Colon (tissue), 2 donors: Measurements from ENCODE around the gene LHX5.

ENCODE experiments used
- FAIRE-seq: peaks from 2 replicates; lab custom pipeline; 2012; peaks lifted over from hg19 to GRCh38; lab: Jason Lieb, UNC
- donor health status: control.
- donor health status: control.

The LHX5 gene

GRCh38 chr12:113464852-113465719, 6.6 kb downstream of the LHX5 start:
- no peak for FAIRE-seq

GRCh38 chr12:113464452-113464775, 7.3 kb downstream of the LHX5 start:
- FAIRE-seq: no peak

GRCh38 chr12:113463746-113464451, 7.8 kb downstream of the LHX5 start:
- FAIRE-seq: no peak

- no peak for FAIRE-seq
Observed at GRCh38 chr12:113462998-113463745, 8.5 kb downstream of the LHX5 start.

DNA sequence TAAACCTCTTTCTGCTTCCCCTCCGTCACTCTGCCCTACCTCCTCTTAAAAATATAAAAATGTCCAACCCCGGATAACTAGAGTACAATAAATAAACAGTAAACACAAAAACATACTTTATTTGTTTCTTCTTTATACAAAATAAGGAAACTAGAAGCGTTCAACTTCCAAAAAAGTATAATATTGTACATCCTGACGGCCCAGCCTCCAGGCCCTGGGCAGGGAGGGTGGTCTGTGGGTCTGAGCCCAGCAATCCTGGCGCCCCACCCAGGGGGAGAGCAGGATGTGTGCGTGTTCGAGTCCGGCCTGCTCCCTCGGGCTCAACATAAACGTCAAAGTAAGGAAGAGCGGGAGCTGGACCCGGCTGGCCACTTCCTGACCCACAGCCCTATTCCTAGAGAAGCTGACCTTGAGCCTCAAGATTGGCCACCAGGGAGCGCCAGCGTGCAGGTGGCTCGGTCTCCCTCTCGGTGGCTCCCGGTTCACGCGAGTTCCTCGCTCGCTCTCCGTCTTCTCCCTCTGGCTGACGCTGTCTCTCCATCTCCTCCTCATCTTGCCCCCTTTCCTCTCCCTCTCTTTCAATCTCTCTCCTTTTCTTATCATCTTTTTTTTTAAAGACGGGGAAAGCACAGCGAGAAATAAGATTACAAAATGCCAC, 9.4 kb downstream of the LHX5 start:
- FAIRE-seq: no peak

DNA sequence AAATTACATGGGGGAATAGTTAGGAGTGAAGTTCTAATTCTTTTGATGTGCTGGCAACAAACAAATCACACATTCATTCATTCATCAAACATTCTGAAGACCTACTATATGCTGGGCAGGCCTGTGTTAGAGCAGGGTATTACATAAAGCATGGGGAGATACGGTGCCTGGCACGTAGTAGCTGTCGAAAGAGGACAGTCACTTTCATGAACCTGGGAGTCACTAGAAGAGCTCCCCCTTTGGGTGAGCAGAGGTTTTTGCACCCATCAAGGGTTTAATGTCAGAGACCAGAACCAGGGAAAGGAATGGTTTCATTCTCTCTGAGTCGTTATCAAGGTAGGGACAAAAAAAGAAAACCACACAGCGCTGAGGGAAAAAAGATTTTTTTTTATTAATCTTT, 10.0 kb downstream of the LHX5 start:
- FAIRE-seq: no peak

DNA sequence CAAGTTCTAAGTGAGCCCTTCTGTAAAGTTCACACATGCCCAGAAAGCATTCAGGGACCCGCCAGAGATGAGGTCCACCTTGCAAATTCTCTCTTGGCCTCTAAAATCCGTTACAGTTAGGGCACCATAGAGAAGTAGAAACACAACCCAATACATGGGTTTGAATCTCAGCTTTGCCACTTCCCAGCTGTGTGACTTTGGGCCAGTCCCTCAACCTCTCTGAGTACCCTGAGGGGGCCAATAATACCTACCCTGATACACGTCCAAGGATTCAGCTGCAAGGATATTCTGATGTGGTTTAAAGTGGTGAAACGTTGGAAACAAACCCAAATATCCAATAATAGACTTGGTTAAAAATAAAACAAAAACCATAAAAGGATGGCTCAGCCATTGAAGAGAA, 11.7 kb downstream of the LHX5 start:
- FAIRE-seq: no peak

GRCh38 chr12:113457710-113458109, 14.0 kb downstream of the LHX5 start:
- no peak for FAIRE-seq

- no peak for FAIRE-seq
Observed at GRCh38 chr12:113457185-113457584, 14.5 kb downstream of the LHX5 start.

GRCh38 chr12:113456761-113457160, 14.9 kb downstream of the LHX5 start:
- FAIRE-seq: no peak

GRCh38 chr12:113456199-113456598, 15.5 kb downstream of the LHX5 start:
- no peak for FAIRE-seq

GRCh38 chr12:113453330-113453729, 18.3 kb downstream of the LHX5 start:
- FAIRE-seq: no peak

DNA sequence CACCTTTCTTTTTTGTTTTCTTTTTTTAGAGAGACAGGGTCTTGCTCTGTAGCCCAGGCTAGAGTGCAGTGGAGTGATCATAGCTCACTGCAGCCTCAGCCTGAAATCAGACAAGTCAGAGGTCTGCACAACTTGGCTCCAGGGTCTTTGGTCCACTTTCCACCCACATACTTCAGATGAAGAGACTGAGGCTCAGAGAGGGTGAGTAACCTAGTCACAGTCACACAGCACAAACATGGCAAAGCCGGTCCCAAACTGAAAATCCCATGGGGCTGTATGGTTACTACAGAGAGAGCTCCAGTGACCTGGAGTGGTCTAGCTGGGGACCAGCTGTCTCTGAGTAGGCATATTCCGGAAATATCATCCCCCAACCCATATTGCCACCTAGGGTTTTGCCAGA, 19.2 kb downstream of the LHX5 start:
- no peak for FAIRE-seq

DNA sequence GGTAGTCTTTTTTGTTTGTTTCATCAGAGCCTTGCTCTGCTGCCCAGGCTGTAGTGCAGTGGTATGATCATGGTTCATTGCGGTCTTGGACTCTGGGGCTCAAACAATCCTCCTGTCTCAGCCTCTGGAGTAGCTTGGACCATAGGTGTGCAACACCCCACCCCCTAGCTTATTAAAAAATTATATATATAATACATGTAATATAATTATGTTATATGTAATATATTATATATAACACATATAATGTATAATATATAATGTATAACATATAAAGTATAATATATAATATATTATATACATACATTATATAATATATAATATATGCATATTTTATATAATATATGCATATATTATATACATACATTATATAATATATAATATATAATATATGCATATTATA, 21.8 kb downstream of the LHX5 start:
- peak; percentile 99 for FAIRE-seq

DNA sequence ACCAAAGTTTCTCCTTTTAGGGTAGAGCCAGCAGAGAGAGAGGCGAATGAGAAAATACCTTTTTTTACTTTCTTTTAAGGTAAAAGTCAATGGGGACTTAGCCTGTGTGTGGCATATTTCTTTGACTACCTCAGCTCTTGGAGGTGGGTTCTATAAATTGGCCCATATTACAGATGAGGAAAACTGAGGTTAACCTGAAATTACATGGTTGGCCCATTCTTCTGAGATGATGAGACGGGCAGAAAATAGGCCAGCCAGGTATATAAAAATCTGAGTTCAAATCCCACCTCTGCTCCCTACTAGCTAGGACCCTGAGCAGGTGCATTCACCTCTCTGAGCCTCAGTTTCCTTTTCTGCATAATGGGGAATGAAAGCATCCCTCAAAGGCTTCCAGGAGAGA, 22.4 kb downstream of the LHX5 start:
- FAIRE-seq: no peak

- no peak for FAIRE-seq
Observed at GRCh38 chr12:113448873-113449272, 22.8 kb downstream of the LHX5 start.

DNA sequence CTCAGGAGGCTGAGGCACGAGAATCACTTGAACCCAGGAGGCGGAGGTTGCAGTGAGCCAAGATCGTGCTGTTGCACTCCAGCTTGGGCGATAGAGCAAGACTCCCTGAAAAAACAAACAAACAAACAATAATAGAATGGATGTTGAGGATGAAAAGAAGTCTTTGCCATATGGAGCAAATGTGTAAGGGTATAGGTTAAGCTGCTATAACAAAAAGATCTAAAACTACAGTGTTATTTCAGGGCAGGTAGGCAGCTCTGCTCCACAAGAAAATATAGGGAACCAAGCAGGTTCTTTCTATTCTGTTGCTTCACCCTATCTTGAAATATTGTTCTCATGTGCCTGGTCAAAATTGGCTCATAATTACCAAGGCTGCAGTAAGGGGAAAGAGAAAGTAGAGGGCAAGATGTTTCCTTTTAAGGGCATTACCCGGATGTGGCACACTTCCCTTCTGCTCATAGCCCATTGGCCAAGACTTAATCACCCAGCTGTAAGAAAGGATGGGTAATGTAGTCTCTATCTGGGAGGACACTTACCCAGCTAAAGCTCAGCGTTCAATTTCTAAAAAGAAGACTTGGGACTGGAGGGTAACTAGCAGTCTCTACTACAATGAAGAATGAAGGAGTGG, 26.0 kb downstream of the LHX5 start:
- no peak for FAIRE-seq

- no peak for FAIRE-seq
Observed at GRCh38 chr12:113443030-113443539, 28.6 kb downstream of the LHX5 start.

DNA sequence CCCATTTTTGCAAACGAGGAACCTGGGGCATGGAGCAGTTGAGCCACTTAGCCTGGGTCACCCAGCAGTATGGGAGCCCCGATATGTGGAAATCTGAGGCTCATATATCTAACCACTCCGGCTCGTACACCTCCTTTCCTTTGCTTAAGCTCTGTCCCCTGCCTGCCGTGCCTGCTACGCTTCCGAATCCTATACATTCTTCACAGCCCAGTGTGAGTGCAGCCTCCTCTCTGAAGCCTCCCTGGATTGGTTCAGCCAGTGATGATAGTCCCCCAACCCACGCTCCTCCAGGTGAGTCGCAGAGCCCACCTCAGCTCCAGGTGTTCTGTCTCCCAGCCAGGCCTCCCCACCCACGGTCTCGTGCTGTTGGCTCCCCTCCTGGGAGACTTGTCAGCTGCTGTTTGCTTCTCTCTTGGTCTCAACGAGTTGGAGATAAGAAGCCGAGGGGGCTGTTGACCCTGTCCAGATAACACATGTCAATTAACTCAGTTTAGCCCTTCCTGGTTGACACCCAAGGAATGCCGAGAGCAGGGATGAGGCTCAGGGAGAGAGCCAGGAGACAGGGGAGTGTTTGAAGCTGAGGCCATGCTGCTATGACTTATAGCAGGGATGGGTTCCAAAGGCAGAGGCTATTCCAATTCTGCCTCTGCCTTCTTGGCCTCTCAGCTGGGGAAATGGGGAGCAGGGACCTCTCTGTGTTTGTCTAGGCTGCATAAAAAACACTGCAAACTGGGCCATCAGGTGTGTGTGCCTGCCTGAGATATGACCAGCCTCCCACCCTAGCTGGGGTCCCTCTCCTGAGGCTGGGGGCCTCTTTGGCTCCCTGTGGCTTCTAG, 30.5 kb downstream of the LHX5 start:
- no peak for FAIRE-seq

- no peak for FAIRE-seq
Observed at GRCh38 chr12:113440336-113440735, 31.3 kb downstream of the LHX5 start.

DNA sequence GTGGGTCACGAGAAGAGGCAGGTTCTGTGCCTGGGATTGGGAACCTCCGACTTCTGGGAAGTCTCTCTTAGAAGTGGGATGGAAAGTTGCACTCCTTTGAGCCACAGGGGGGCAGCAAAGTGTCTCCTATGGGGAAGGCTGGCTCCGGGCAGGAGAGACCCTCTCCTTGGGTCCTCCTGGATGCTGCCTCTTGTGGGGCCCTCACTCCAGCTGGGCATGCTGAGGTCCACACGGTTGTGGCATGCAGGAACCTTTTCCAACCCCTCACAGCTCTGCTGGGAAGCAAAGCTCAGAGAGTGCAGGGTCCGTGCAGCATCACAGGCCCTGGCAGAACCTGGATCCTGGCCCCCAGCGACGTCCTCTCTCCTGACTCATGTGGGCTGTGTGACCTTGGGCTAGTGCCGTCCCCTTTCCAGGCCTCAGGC, 32.1 kb downstream of the LHX5 start:
- FAIRE-seq: no peak
